Mesenchymal stem cell (in vitro differentiated cells and primary cell): ENCODE measurements around the gene RCC1.
"Not testable (repeated sequence)": the region's sequence is repeated elsewhere in the genome, so short reads cannot be mapped to it uniquely, and the experiment has no call there.

Source experiments
- DNase-seq: peaks from one replicate; pipeline ENCODE4 v3.0.0-alpha.2; 2013
- H2AFZ ChIP-seq: one replicate; pipeline ENCODE4 v1.6.1; 2013; ENCODE audit warnings: low read depth, mild to moderate bottlenecking, control low read depth, inconsistent platforms, low read length, moderate library complexity
- H2AK5ac ChIP-seq: 2 replicates; pipeline ENCODE4 v1.6.1; 2013; ENCODE audit warnings: low read length, moderate library complexity, mild to moderate bottlenecking, inconsistent platforms; ENCODE audit not compliant: severe bottlenecking
- H2BK120ac ChIP-seq: one replicate; pipeline ENCODE4 v1.6.1; 2013; ENCODE audit warnings: low read depth, mild to moderate bottlenecking, inconsistent platforms, low read length, moderate library complexity
- H2BK12ac ChIP-seq, 2 experiments: one replicate each; pipeline ENCODE4 v1.6.1; 2013; ENCODE audit warnings: inconsistent platforms in 2 of 2, low read length in 2 of 2, mild to moderate bottlenecking in 2 of 2, moderate library complexity in 2 of 2, control low read depth in 1 of 2
- H2BK15ac ChIP-seq: one replicate; pipeline ENCODE4 v1.6.1; 2013; ENCODE audit warnings: mild to moderate bottlenecking, low read depth, inconsistent platforms; ENCODE audit not compliant: poor library complexity, severe bottlenecking
- H2BK5ac ChIP-seq: 2 replicates; pipeline ENCODE4 v1.6.1; 2013; ENCODE audit warnings: low read depth, mild to moderate bottlenecking, low read length, control low read depth, inconsistent platforms; ENCODE audit not compliant: poor library complexity, severe bottlenecking
- H3K14ac ChIP-seq, 2 experiments: one replicate each; pipeline ENCODE4 v1.6.1; 2013; ENCODE audit warnings: inconsistent platforms in 2 of 2, low read length in 2 of 2, control low read depth in 1 of 2, mild to moderate bottlenecking in 1 of 2, moderate library complexity in 1 of 2
- H3K18ac ChIP-seq, 2 experiments: one replicate each; pipeline ENCODE4 v1.6.1; 2013; ENCODE audit warnings: inconsistent platforms in 2 of 2, low read length in 2 of 2, control low read depth in 1 of 2, low read depth in 1 of 2, mild to moderate bottlenecking in 1 of 2
- H3K23ac ChIP-seq, 2 experiments: one replicate each; pipeline ENCODE4 v1.6.1; 2013; ENCODE audit warnings: inconsistent platforms in 2 of 2, low read length in 2 of 2, mild to moderate bottlenecking in 2 of 2, moderate library complexity in 2 of 2, control low read depth in 1 of 2
- H3K27ac ChIP-seq: 2 replicates; pipeline ENCODE4 v1.5.1; 2013; ENCODE audit warnings: mild to moderate bottlenecking, moderate library complexity, low read length, control low read depth, inconsistent platforms; ENCODE audit not compliant: poor library complexity, severe bottlenecking
- H3K27me3 ChIP-seq, 2 experiments: 2 replicates each; pipeline versions ENCODE4 v1.6.1 to v1.7.0; 2013; ENCODE audit warnings: low read length in 2 of 2, mild to moderate bottlenecking in 2 of 2, moderate library complexity in 2 of 2, control low read depth in 1 of 2, inconsistent platforms in 1 of 2; ENCODE audit not compliant: control insufficient read depth in 1 of 2, insufficient read depth in 1 of 2
- H3K36me3 ChIP-seq, 2 experiments: 2 replicates each; pipeline versions ENCODE4 v1.6.1 to v1.7.0; 2013; ENCODE audit warnings: low read length in 2 of 2, control low read depth in 1 of 2, inconsistent platforms in 1 of 2, low read depth in 1 of 2, mild to moderate bottlenecking in 1 of 2; ENCODE audit not compliant: insufficient read depth in 2 of 2, control insufficient read depth in 1 of 2
- H3K4ac ChIP-seq, 2 experiments: one replicate each; pipeline ENCODE4 v1.6.1; 2013; ENCODE audit warnings: inconsistent platforms in 2 of 2, low read length in 2 of 2, mild to moderate bottlenecking in 2 of 2, moderate library complexity in 2 of 2, control low read depth in 1 of 2, low read depth in 1 of 2
- H3K4me1 ChIP-seq: 2 replicates; pipeline ENCODE4 v1.6.1; 2013; ENCODE audit warnings: low read depth, low read length, control low read depth; ENCODE audit not compliant: control insufficient read depth, insufficient read depth
- H3K4me2 ChIP-seq: 2 replicates; pipeline ENCODE4 v1.6.1; 2013; ENCODE audit warnings: low read length, mild to moderate bottlenecking, inconsistent platforms; ENCODE audit not compliant: poor library complexity, severe bottlenecking
- H3K4me3 ChIP-seq, 2 experiments: 2 replicates each; pipeline versions ENCODE4 v1.5.1 to v1.7.0; 2013; ENCODE audit warnings: low read length in 2 of 2, mild to moderate bottlenecking in 2 of 2, control low read depth in 1 of 2, low read depth in 1 of 2; ENCODE audit not compliant: insufficient read depth in 1 of 2
- H3K79me1 ChIP-seq: replicated peaks from 2 replicates; pipeline ENCODE4 v1.6.1; 2013; ENCODE audit warnings: mild to moderate bottlenecking, control low read depth, low read length, inconsistent platforms; ENCODE audit not compliant: poor library complexity, severe bottlenecking
- H3K9ac ChIP-seq: 2 replicates; pipeline ENCODE4 v1.7.0; 2013; ENCODE audit warnings: mild to moderate bottlenecking, low read length, moderate library complexity
- H3K9me3 ChIP-seq: 2 replicates; pipeline ENCODE4 v1.7.0; 2013; ENCODE audit warnings: mild to moderate bottlenecking, low read length; ENCODE audit not compliant: control insufficient read depth
- H4K8ac ChIP-seq: one replicate; pipeline ENCODE4 v1.6.1; 2013; ENCODE audit warnings: inconsistent platforms, mild to moderate bottlenecking, low read length, moderate library complexity
- H4K91ac ChIP-seq: one replicate; pipeline ENCODE4 v1.6.1; 2013; ENCODE audit warnings: mild to moderate bottlenecking, low read length, inconsistent platforms
- WGBS: methylation state at CpG from one replicate; pipeline ENCODE4 v1.1.7; 2013; ENCODE audit warnings: mixed read lengths; 5-methylcytosine and 5-hydroxymethylcytosine counted together

Gene RCC1

DNA sequence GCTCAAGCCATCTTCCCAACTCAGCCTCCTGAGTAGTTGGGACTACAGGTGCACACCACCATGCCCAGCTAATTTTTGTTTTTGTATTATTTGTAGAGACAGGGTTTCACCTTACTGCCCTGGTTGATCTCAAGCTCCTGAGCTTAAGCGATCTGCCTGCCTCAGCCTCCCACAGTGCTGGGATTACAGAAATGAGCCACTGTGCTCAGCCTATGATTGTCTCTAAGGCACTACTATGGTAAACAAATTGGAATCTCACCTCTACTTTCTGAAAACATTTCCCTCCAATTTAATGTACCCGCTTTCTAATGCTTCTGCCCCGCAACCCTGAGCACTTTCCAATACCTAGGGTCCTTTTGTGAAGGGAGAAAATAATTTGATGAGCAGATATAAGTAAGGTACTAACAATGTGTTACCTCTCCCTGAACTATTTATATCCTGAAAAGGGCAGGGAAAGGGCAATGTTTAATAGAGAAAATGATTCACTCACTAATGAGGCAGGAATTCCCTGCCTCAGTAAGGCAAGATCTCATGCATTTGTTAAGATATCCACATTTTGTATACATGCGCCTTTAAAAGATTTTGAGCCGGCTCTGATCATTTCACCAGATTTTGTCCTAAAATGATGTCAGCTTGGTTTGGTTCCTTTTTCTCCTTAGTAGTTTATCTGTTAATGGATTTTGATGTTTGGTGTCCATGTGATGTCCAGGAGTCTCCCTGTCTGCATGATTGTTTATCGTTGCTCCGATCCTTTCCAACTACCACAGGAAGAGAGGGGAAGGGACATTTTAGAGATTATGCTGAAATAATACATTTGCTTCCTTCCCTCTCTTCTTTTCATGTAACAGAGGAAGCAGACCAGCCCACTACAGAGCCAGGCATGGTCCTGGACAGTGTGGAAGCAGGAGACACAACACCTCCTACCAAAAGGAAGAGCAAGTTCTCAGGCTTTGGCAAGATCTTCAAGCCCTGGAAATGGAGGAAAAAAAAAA is 47.3 kb upstream of the RCC1 start:
- peaks cover 26% of the 10 kb centered on the region for H3K79me1 ChIP-seq
- H3K4me3 ChIP-seq: no peak overlapping the region
- peak overlapping the region in 1 of 2 experiments; percentile 37 for H3K18ac ChIP-seq
- H3K23ac ChIP-seq: no peak overlapping the region
- H3K27ac ChIP-seq: no peak overlapping the region
- H2AK5ac ChIP-seq: no peak overlapping the region
- H3K27me3 ChIP-seq: no peaks in the 10 kb centered on the region
- 97% methylated on average over 3 of the region's 7 CpGs for WGBS
- H3K4me1 ChIP-seq: peaks cover 5% of the 10 kb centered on the region
- H2BK5ac ChIP-seq: no peak overlapping the region
- H3K14ac ChIP-seq: no peak overlapping the region
- DNase-seq: peak; percentile 33
- no peak overlapping the region for H3K9ac ChIP-seq
- H2BK12ac ChIP-seq: no peak overlapping the region
- no peaks in the 10 kb centered on the region for H3K9me3 ChIP-seq
- no peak overlapping the region for H3K4me2 ChIP-seq
- no peak overlapping the region for H2BK15ac ChIP-seq
- no peak overlapping the region for H3K4ac ChIP-seq
- H4K8ac ChIP-seq: no peak overlapping the region
- no peak overlapping the region for H2AFZ ChIP-seq
- H2BK120ac ChIP-seq: no peak overlapping the region
- H3K36me3 ChIP-seq: peaks cover 8% of the 10 kb centered on the region in 2 experiments
- no peak overlapping the region for H4K91ac ChIP-seq

DNA sequence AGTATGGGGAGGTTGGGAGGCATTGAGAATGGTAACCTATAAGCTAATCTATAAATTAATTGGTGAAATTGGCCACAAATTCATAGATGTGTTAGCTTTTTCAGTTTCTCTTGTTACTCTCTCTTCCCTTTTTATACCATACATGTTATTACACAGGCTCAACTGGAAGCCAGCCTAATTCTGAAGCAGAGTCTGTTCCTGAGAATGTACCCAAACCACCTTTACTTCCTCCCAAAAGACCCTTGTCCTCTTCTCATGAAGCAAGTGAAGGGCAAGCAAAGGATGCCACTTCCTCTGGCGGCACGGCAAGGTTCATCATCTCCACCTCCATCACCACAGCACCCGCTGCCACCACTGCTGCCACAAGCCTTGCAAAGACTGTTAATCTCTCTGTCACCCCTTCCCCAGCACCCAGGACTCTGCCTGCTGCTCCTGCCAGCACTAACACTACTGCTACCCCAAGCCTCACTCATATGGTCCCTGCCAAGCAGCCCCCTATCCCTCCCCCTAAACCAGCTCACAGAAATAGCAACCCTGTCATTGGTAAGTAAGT is 39.5 kb upstream of the RCC1 start:
- no peak overlapping the region for H3K4me2 ChIP-seq
- no peaks in the 10 kb centered on the region for H3K4me1 ChIP-seq
- H4K8ac ChIP-seq: no peak overlapping the region
- H2AK5ac ChIP-seq: no peak overlapping the region
- H3K27ac ChIP-seq: no peak overlapping the region
- H2BK12ac ChIP-seq: no peak overlapping the region
- no peak overlapping the region for H2BK120ac ChIP-seq
- 81% methylated on average over 3 of the region's 3 CpGs for WGBS
- peaks cover 15% of the 10 kb centered on the region for H3K79me1 ChIP-seq
- H2AFZ ChIP-seq: no peak overlapping the region
- no peak overlapping the region for H2BK5ac ChIP-seq
- H3K9me3 ChIP-seq: no peaks in the 10 kb centered on the region
- no peak for DNase-seq
- no peak overlapping the region for H2BK15ac ChIP-seq
- no peak overlapping the region for H3K18ac ChIP-seq
- H3K23ac ChIP-seq: no peak overlapping the region
- H3K4me3 ChIP-seq: no peak overlapping the region
- no peak overlapping the region for H4K91ac ChIP-seq
- H3K4ac ChIP-seq: no peak overlapping the region
- H3K36me3 ChIP-seq: peaks cover 28 to 38% of the 10 kb centered on the region in 2 experiments
- no peak overlapping the region for H3K14ac ChIP-seq
- no peak overlapping the region for H3K9ac ChIP-seq
- H3K27me3 ChIP-seq: no peaks in the 10 kb centered on the region

DNA sequence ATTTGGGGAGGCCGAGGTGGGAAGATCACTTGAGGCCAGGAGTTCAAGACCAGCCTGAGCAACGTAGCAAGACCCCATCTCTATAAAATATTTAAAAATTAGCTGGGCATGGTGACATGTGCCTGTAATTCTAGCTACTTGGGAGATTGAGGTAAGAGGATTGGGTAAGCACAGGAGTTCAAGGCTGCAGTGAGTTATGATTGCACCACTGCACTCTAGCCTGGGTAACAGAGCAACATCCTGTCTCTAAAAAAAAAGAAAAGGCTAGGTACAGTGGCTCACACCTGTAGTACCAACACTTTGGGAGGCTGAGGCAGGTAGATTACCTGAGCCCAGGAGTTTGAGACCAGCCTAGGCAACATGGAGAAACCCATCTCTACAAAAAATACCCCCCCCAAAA is 35.7 kb upstream of the RCC1 start:
- H3K9ac ChIP-seq: no peak overlapping the region
- WGBS: no CpG with 5 or more reads among the region's 2 CpGs

DNA sequence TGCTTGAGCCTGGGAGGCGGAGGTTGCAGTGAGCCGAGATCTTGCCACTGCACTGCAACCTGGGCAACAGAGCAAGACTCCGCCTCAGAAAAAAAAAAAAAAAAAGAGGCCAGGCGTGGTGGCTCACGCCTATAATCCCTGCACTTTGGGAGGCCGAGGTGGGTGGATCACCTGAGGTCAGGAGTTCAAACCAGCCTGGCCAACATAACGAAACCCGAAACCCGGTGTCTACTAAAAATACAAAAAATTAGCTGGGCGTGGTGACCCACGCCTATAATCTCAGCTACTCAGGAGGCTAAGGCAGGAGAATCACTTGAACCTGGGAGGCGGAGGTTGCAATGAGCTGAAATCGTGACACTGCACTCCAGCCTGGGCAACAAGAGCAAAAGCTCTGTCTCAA is 26.3 kb upstream of the RCC1 start:
- not testable (repeated sequence) for H3K4me1 ChIP-seq, H3K18ac ChIP-seq, H2BK12ac ChIP-seq, H3K4me2 ChIP-seq, H2BK120ac ChIP-seq, H3K27me3 ChIP-seq, H3K23ac ChIP-seq, H3K4me3 ChIP-seq, H3K27ac ChIP-seq, H2BK15ac ChIP-seq, H3K4ac ChIP-seq, H4K91ac ChIP-seq, H3K14ac ChIP-seq, H4K8ac ChIP-seq, H2BK5ac ChIP-seq, H3K9ac ChIP-seq, H2AFZ ChIP-seq, H2AK5ac ChIP-seq, DNase-seq, H3K9me3 ChIP-seq
- peaks cover 17% of the 10 kb centered on the region for H3K79me1 ChIP-seq
- H3K36me3 ChIP-seq: peaks cover 47 to 53% of the 10 kb centered on the region in 2 experiments
- WGBS: over 99% methylated on average over 13 of the region's 13 CpGs

More for the DNA sequence above, 35.7 kb upstream of the RCC1 start:
- no peak overlapping the region for H2AFZ ChIP-seq
- no peak for DNase-seq
- H2BK12ac ChIP-seq: no peak overlapping the region
- H2BK120ac ChIP-seq: no peak overlapping the region
- no peak overlapping the region for H3K18ac ChIP-seq
- H4K8ac ChIP-seq: no peak overlapping the region
- no peak overlapping the region for H3K4me2 ChIP-seq
- no peaks in the 10 kb centered on the region for H3K4me1 ChIP-seq
- no peak overlapping the region for H4K91ac ChIP-seq
- H3K27me3 ChIP-seq: no peaks in the 10 kb centered on the region
- peaks cover 38 to 42% of the 10 kb centered on the region in 2 experiments for H3K36me3 ChIP-seq
- no peak overlapping the region for H3K4me3 ChIP-seq
- H3K4ac ChIP-seq: no peak overlapping the region
- H3K27ac ChIP-seq: no peak overlapping the region
- no peaks in the 10 kb centered on the region for H3K9me3 ChIP-seq
- no peak overlapping the region for H2BK15ac ChIP-seq
- H3K23ac ChIP-seq: no peak overlapping the region
- H3K79me1 ChIP-seq: peaks cover 17% of the 10 kb centered on the region
- no peak overlapping the region for H2BK5ac ChIP-seq
- no peak overlapping the region for H3K14ac ChIP-seq
- H2AK5ac ChIP-seq: no peak overlapping the region
